ENCODE data around the gene ITGB6. TPM values are rescaled to one million over a fixed set of nuclear protein-coding genes. Genes with fewer than 3 reads are reported as not detected.

Gene ITGB6
- total RNA-seq, 1 experiment from 2014 or later, result not detected

GRCh38 chr2:160076914-160077313 is 123.2 kb downstream of the ITGB6 start (continued):
- no peak for TF ChIP-seq ZNF396 (CRISPR knock-in tag; IDR thresholded peaks at IDR 0.05; ENCODE audit: borderline replicate concordance)
- TF ChIP-seq, protein P1, sequence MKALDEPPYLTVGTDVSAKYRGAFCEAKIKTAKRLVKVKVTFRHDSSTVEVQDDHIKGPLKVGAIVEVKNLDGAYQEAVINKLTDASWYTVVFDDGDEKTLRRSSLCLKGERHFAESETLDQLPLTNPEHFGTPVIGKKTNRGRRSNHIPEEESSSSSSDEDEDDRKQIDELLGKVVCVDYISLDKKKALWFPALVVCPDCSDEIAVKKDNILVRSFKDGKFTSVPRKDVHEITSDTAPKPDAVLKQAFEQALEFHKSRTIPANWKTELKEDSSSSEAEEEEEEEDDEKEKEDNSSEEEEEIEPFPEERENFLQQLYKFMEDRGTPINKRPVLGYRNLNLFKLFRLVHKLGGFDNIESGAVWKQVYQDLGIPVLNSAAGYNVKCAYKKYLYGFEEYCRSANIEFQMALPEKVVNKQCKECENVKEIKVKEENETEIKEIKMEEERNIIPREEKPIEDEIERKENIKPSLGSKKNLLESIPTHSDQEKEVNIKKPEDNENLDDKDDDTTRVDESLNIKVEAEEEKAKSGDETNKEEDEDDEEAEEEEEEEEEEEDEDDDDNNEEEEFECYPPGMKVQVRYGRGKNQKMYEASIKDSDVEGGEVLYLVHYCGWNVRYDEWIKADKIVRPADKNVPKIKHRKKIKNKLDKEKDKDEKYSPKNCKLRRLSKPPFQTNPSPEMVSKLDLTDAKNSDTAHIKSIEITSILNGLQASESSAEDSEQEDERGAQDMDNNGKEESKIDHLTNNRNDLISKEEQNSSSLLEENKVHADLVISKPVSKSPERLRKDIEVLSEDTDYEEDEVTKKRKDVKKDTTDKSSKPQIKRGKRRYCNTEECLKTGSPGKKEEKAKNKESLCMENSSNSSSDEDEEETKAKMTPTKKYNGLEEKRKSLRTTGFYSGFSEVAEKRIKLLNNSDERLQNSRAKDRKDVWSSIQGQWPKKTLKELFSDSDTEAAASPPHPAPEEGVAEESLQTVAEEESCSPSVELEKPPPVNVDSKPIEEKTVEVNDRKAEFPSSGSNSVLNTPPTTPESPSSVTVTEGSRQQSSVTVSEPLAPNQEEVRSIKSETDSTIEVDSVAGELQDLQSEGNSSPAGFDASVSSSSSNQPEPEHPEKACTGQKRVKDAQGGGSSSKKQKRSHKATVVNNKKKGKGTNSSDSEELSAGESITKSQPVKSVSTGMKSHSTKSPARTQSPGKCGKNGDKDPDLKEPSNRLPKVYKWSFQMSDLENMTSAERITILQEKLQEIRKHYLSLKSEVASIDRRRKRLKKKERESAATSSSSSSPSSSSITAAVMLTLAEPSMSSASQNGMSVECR (CRISPR knock-in tag; IDR thresholded peaks at IDR 0.05; ENCODE audit: borderline replicate concordance), result no peak
- TF ChIP-seq, protein P2, sequence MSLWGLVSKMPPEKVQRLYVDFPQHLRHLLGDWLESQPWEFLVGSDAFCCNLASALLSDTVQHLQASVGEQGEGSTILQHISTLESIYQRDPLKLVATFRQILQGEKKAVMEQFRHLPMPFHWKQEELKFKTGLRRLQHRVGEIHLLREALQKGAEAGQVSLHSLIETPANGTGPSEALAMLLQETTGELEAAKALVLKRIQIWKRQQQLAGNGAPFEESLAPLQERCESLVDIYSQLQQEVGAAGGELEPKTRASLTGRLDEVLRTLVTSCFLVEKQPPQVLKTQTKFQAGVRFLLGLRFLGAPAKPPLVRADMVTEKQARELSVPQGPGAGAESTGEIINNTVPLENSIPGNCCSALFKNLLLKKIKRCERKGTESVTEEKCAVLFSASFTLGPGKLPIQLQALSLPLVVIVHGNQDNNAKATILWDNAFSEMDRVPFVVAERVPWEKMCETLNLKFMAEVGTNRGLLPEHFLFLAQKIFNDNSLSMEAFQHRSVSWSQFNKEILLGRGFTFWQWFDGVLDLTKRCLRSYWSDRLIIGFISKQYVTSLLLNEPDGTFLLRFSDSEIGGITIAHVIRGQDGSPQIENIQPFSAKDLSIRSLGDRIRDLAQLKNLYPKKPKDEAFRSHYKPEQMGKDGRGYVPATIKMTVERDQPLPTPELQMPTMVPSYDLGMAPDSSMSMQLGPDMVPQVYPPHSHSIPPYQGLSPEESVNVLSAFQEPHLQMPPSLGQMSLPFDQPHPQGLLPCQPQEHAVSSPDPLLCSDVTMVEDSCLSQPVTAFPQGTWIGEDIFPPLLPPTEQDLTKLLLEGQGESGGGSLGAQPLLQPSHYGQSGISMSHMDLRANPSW (CRISPR knock-in tag; conservative IDR thresholded peaks at IDR 0.05; ENCODE audit: low read depth), result no peak
- TF ChIP-seq, protein P3, sequence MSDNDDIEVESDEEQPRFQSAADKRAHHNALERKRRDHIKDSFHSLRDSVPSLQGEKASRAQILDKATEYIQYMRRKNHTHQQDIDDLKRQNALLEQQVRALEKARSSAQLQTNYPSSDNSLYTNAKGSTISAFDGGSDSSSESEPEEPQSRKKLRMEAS (CRISPR knock-in tag; IDR thresholded peaks at IDR 0.05), result no peak
- TF ChIP-seq TEAD4 (CRISPR knock-in tag; IDR thresholded peaks at IDR 0.05), result no peak
- TF ChIP-seq E2F5 (CRISPR knock-in tag; IDR thresholded peaks at IDR 0.05), result no peak

DNA sequence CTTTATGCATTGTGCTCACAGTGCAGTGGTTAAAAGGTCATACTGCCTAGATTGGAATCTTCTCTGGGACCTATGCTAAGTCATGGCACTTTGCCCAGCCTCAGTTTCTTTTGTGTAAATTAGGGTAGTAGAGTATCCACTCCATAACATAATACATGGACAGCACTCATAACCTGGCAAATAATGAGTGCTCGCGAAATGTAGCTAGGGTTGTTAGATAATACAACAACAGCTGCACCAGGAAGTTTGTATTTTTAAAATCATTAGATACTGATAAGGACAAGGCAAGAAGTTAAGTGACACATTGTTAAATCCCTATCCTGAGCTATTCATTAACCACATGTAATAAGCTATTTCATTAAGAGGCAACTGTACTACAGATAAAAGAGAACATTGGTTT is 123.8 kb downstream of the ITGB6 start:
- CTCF ChIA-PET, result interaction anchor here (0.6 kb wide), 1 partner anchor 26 kb away, joined by 4 read pairs; no protein-coding TSS in a partner anchor
- peaks cover 3% of the 10 kb centered on the region for H3K4me1 Mint-ChIP-seq
- H3K9me3 Mint-ChIP-seq, result peaks cover 43% of the 10 kb centered on the region
- DNase-seq (ENCODE audit: low spot score) (no peak), ATAC-seq (no peak)
- H3K27me3 Mint-ChIP-seq (ENCODE audit: low read depth), result no peaks in the 10 kb centered on the region
- H3K36me3 Mint-ChIP-seq, result peaks cover 31% of the 10 kb centered on the region
- no peak overlapping the region for H3K27ac Mint-ChIP-seq
- POLR2A ChIA-PET, result no interaction called here
- H3K4me3 Mint-ChIP-seq, result no peak overlapping the region
- TF ChIP-seq, protein P4, sequence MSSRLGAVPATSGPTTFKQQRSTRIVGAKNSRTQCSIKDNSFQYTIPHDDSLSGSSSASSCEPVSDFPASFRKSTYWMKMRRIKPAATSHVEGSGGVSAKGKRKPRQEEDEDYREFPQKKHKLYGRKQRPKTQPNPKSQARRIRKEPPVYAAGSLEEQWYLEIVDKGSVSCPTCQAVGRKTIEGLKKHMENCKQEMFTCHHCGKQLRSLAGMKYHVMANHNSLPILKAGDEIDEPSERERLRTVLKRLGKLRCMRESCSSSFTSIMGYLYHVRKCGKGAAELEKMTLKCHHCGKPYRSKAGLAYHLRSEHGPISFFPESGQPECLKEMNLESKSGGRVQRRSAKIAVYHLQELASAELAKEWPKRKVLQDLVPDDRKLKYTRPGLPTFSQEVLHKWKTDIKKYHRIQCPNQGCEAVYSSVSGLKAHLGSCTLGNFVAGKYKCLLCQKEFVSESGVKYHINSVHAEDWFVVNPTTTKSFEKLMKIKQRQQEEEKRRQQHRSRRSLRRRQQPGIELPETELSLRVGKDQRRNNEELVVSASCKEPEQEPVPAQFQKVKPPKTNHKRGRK (CRISPR knock-in tag; IDR thresholded peaks at IDR 0.05; ENCODE audit: borderline replicate concordance), result no peak
- TF ChIP-seq ZNF317 (CRISPR knock-in tag; IDR thresholded peaks at IDR 0.05; ENCODE audit: borderline replicate concordance, low read depth), result no peak
- TF ChIP-seq GABPB1 (CRISPR knock-in tag; IDR thresholded peaks at IDR 0.05), result no peak
- TF ChIP-seq, protein P5, sequence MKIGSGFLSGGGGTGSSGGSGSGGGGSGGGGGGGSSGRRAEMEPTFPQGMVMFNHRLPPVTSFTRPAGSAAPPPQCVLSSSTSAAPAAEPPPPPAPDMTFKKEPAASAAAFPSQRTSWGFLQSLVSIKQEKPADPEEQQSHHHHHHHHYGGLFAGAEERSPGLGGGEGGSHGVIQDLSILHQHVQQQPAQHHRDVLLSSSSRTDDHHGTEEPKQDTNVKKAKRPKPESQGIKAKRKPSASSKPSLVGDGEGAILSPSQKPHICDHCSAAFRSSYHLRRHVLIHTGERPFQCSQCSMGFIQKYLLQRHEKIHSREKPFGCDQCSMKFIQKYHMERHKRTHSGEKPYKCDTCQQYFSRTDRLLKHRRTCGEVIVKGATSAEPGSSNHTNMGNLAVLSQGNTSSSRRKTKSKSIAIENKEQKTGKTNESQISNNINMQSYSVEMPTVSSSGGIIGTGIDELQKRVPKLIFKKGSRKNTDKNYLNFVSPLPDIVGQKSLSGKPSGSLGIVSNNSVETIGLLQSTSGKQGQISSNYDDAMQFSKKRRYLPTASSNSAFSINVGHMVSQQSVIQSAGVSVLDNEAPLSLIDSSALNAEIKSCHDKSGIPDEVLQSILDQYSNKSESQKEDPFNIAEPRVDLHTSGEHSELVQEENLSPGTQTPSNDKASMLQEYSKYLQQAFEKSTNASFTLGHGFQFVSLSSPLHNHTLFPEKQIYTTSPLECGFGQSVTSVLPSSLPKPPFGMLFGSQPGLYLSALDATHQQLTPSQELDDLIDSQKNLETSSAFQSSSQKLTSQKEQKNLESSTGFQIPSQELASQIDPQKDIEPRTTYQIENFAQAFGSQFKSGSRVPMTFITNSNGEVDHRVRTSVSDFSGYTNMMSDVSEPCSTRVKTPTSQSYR (CRISPR knock-in tag; IDR thresholded peaks at IDR 0.05), result no peak
- TF ChIP-seq JUN (CRISPR knock-in tag; IDR thresholded peaks at IDR 0.05), result no peak
- no peak for TF ChIP-seq CTCF (IDR thresholded peaks at IDR 0.05)
- no peak for TF ChIP-seq ZBTB21 (CRISPR knock-in tag; IDR thresholded peaks at IDR 0.05; ENCODE audit: borderline replicate concordance)
- no peak for TF ChIP-seq GRHL2 (CRISPR knock-in tag; IDR thresholded peaks at IDR 0.05; ENCODE audit: insufficient replicate concordance, severe bottlenecking)
- no peak for TF ChIP-seq USF1 (CRISPR knock-in tag; IDR thresholded peaks at IDR 0.05)
- no peak for TF ChIP-seq HMGXB4 (CRISPR knock-in tag; IDR thresholded peaks at IDR 0.05)
- no peak for TF ChIP-seq ZNF396 (CRISPR knock-in tag; IDR thresholded peaks at IDR 0.05; ENCODE audit: borderline replicate concordance)

Measured in WTC11 (cell line).